HCT116 (cell line): ENCODE results near the gene ROCK2. TPM values are rescaled to one million over a fixed set of nuclear protein-coding genes. Genes with fewer than 3 reads are reported as not detected.

Experiments
- ATAC-seq: fragments of 200-7000 bp; cut with Tn5 transposase; 2 replicates; pipeline ENCODE4 v1.9.1; 2020; ENCODE audit warnings: mild to moderate bottlenecking, moderate library complexity
- BruUV-seq: library from RNA; stranded (reverse); fragments of 400-500 nt; replicated peaks from 2 replicates; lab custom pipeline; 2021; lab: Mats Ljungman, UMichigan
- CTCF ChIA-PET: fragments of 300-600 bp; sonication (Branson Sonifier 250); formaldehyde crosslinking; loops from one replicate; lab custom pipeline; 2021; ENCODE audit warnings: antibody characterized with exemption; lab: Charles Lee
- POLR2A ChIA-PET: fragments of 300-600, 350-600 bp; sonication (Branson Sonifier 250); formaldehyde crosslinking; loops from one replicate; lab custom pipeline; 2021; ENCODE audit warnings: antibody characterized with exemption; lab: Charles Lee
- RAD21 ChIA-PET, 2 experiments: fragments of 300-600 bp; sonication (Branson Sonifier 250); formaldehyde crosslinking; loops; one replicate each; lab custom pipeline; 2023; ENCODE audit warnings: low total read pairs in 2 of 2; ENCODE audit not compliant: uncharacterized antibody in 2 of 2, unreplicated experiment in 2 of 2, low non-redundant PET in 1 of 2; lab: Charles Lee
- DNase-seq: peaks from one replicate; pipeline ENCODE4 v3.0.0-alpha.2; 2010; ENCODE audit warnings: low read depth, low spot score
- H2AFZ ChIP-seq: fragments of 200-600 bp; shearing (Covaris generic), sonication (generic); 2 replicates; pipeline ENCODE4 v1.6.1; 2017; ENCODE audit warnings: low read depth, mixed run types, mixed read lengths, antibody characterized with exemption, low read length; ENCODE audit not compliant: poor library complexity, severe bottlenecking
- H3K27ac ChIP-seq: 2 replicates; pipeline ENCODE4 v1.5.1; 2012; ENCODE audit warnings: low read depth, low read length
- H3K27me3 ChIP-seq: fragments of 200-600 bp; sonication (generic); 2 replicates; pipeline ENCODE4 v1.6.1; 2016; ENCODE audit warnings: mixed run types, low read length, mixed read lengths; ENCODE audit not compliant: insufficient read depth
- H3K36me3 ChIP-seq, 2 experiments: fragments of 200-500 bp in 1 of 2; fragments of 200-600 bp in 1 of 2; sonication (Bioruptor generic) in 1 of 2; sonication (generic) in 1 of 2; 2 replicates each; pipeline versions ENCODE4 v1.5.1 to v1.6.1; 2014 to 2016; ENCODE audit warnings: low read length in 2 of 2, inconsistent platforms in 1 of 2, mixed read lengths in 1 of 2, mixed run types in 1 of 2; ENCODE audit not compliant: insufficient read depth in 2 of 2, control insufficient read depth in 1 of 2
- H3K4me1 ChIP-seq, 2 experiments: fragments of 200-600 bp in 1 of 2; sonication (generic) in 1 of 2; 2 replicates each; pipeline versions ENCODE4 v1.5.1 to v1.6.1; 2012 to 2017; ENCODE audit warnings: low read length in 2 of 2, inconsistent platforms in 1 of 2, mild to moderate bottlenecking in 1 of 2, mixed read lengths in 1 of 2, mixed run types in 1 of 2, moderate library complexity in 1 of 2; ENCODE audit not compliant: insufficient read depth in 2 of 2, control insufficient read depth in 1 of 2
- H3K4me2 ChIP-seq: fragments of 200-600 bp; sonication (generic); 2 replicates; pipeline ENCODE4 v1.6.1; 2017; ENCODE audit warnings: mixed run types, low read length, mixed read lengths
- H3K4me3 ChIP-seq, 2 experiments: fragments of 200-600 bp in 1 of 2; sonication (generic) in 1 of 2; replicated peaks in 1 of 2; 2 replicates each; pipeline ENCODE4 v1.5.1; 2011 to 2016; ENCODE audit warnings: low read length in 2 of 2, control low read depth in 1 of 2, low read depth in 1 of 2, mild to moderate bottlenecking in 1 of 2, mixed read lengths in 1 of 2, mixed run types in 1 of 2
- H3K79me2 ChIP-seq: fragments of 200-600 bp; sonication (generic); 2 replicates; pipeline ENCODE4 v1.6.1; 2017; ENCODE audit warnings: mild to moderate bottlenecking, mixed run types, low read length, moderate library complexity, mixed read lengths; ENCODE audit not compliant: insufficient read depth
- H3K9ac ChIP-seq: fragments of 200-600 bp; sonication (generic); 2 replicates; pipeline ENCODE4 v1.6.1; 2016; ENCODE audit warnings: low read length, mixed read lengths
- H3K9me2 ChIP-seq: fragments of 200-600 bp; sonication (generic), shearing (Covaris generic); 2 replicates; pipeline ENCODE4 v1.6.1; 2017; ENCODE audit warnings: mixed run types, mild to moderate bottlenecking, moderate library complexity; ENCODE audit not compliant: insufficient read depth
- H3K9me3 ChIP-seq, 2 experiments: fragments of 200-500 bp in 1 of 2; fragments of 200-600 bp in 1 of 2; sonication (Bioruptor generic) in 1 of 2; sonication (generic) in 1 of 2; 2 replicates each; pipeline ENCODE4 v1.6.1; 2014 to 2017; ENCODE audit warnings: low read length in 2 of 2, mixed read lengths in 2 of 2, inconsistent platforms in 1 of 2, low read depth in 1 of 2, mild to moderate bottlenecking in 1 of 2, mixed run types in 1 of 2, moderate library complexity in 1 of 2; ENCODE audit not compliant: control insufficient read depth in 1 of 2, insufficient read depth in 1 of 2
- H4K20me1 ChIP-seq: fragments of 200-600 bp; sonication (generic), shearing (Covaris generic); 2 replicates; pipeline ENCODE4 v1.6.1; 2017; ENCODE audit warnings: mixed run types, mild to moderate bottlenecking, moderate library complexity; ENCODE audit not compliant: insufficient read depth
- CBX3 ChIP-seq: IDR thresholded peaks from 2 replicates; pipeline ENCODE4 v1.6.1; 2012; ENCODE audit warnings: low read depth
- CEBPB ChIP-seq: IDR thresholded peaks from 2 replicates; pipeline ENCODE4 v1.6.1; 2012; ENCODE audit warnings: low read depth
- ELF1 ChIP-seq: IDR thresholded peaks from 2 replicates; pipeline ENCODE4 v1.6.1; 2012; ENCODE audit warnings: low read depth, borderline replicate concordance
- EZH2 ChIP-seq: fragments of 200-600 bp; sonication (generic); IDR thresholded peaks from 2 replicates; pipeline ENCODE4 v1.6.1; 2017; ENCODE audit warnings: antibody characterized with exemption, mixed run types
- FOSL1 ChIP-seq: IDR thresholded peaks from 2 replicates; pipeline ENCODE4 v1.6.1; 2012; ENCODE audit warnings: low read depth
- POLR2A ChIP-seq: IDR thresholded peaks from 2 replicates; pipeline ENCODE4 v1.7.0; 2011; ENCODE audit warnings: borderline replicate concordance; ENCODE audit not compliant: insufficient read depth, insufficient read length; ENCODE audit errors: extremely low read depth
- POLR2AphosphoS5 ChIP-seq: IDR thresholded peaks from 2 replicates; pipeline ENCODE4 v1.6.1; 2011; ENCODE audit warnings: mild to moderate bottlenecking, low read depth, low read length, moderate library complexity
- RAD21 ChIP-seq: IDR thresholded peaks from 2 replicates; pipeline ENCODE4 v1.6.1; 2012; ENCODE audit warnings: low read depth, mild to moderate bottlenecking
- SIN3A ChIP-seq: IDR thresholded peaks from 2 replicates; pipeline ENCODE4 v1.6.1; 2012; ENCODE audit warnings: low read depth
- SRF ChIP-seq: IDR thresholded peaks from 2 replicates; pipeline ENCODE4 v1.6.1; 2012; ENCODE audit warnings: low read depth
- TCF7L2 ChIP-seq: IDR thresholded peaks from 2 replicates; pipeline ENCODE4 v1.7.0; 2011; ENCODE audit warnings: borderline replicate concordance, inconsistent platforms; ENCODE audit not compliant: insufficient read depth, insufficient read length; ENCODE audit errors: extremely low read depth
- ZFX ChIP-seq: fragments of 450-650 bp; IDR thresholded peaks from 2 replicates; pipeline ENCODE4 v1.6.1; 2017
- ZNF274 ChIP-seq: fragments of 200-500 bp; sonication (Bioruptor generic); IDR thresholded peaks from 2 replicates; pipeline ENCODE4 v1.6.1; 2014; ENCODE audit warnings: mild to moderate bottlenecking, low read depth, low read length, inconsistent platforms
- intact Hi-C: fragments of 100-400 bp; cut with micrococcal nuclease; formaldehyde crosslinking; loops from 2 replicates; pipeline ENCODE4 v1.10.0; 2022
- total RNA-seq: library from RNA; stranded (reverse); gene quantifications from one replicate; pipeline ENCODE4 v1.2.1, GENCODE V29; 2021; ENCODE audit not compliant: unreplicated experiment
- TF ChIP-seq, protein P1 (sequence below): IDR thresholded peaks from 2 replicates; pipeline ENCODE4 v1.6.1; 2012
- TF ChIP-seq, protein P2 (sequence below), 3 experiments: fragments of 200-600 bp in 1 of 3; sonication (generic) in 1 of 3; IDR thresholded peaks in 2 of 3; conservative IDR thresholded peaks in 1 of 3; 2 replicates each; pipeline ENCODE4 v1.5.1; 2012 to 2017; ENCODE audit warnings: low read depth in 2 of 3, low read length in 2 of 3, antibody characterized with exemption in 1 of 3, borderline replicate concordance in 1 of 3, control low read depth in 1 of 3, mild to moderate bottlenecking in 1 of 3, mixed read lengths in 1 of 3, mixed run types in 1 of 3, moderate library complexity in 1 of 3; ENCODE audit not compliant: insufficient read depth in 1 of 3
- TF ChIP-seq, protein P3 (sequence below): IDR thresholded peaks from 2 replicates; pipeline ENCODE4 v1.6.1; 2012

ROCK2 gene
- total RNA-seq, 1 experiment from 2014 or later: 48.0 TPM

GRCh38 chr2:11390399-11390658 is 45.9 kb upstream of the ROCK2 start:
- TF ChIP-seq, protein P1, sequence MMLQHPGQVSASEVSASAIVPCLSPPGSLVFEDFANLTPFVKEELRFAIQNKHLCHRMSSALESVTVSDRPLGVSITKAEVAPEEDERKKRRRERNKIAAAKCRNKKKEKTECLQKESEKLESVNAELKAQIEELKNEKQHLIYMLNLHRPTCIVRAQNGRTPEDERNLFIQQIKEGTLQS: no peak
- TF ChIP-seq POLR2A (no peak), POLR2AphosphoS5 (no peak), CEBPB (no peak)
- Histone ChIP-seq H4K20me1 (no peaks in the 10 kb centered on the region), H3K4me2 (no peak overlapping the region), H3K27me3 (no peaks in the 10 kb centered on the region), H3K4me3 (no peak overlapping the region), H3K9me3 (no peaks in the 10 kb centered on the region), H3K36me3 (no peaks in the 10 kb centered on the region), H3K9me2 (no peaks in the 10 kb centered on the region), H3K79me2 (no peaks in the 10 kb centered on the region), H3K27ac (no peak overlapping the region), H3K9ac (no peak overlapping the region), H2AFZ (no peak overlapping the region), H3K4me1 (peaks cover 5 to 24% of the 10 kb centered on the region in 2 experiments; a peak in 3 of 4 replicates)
- intact Hi-C loops: no loop called here
- ChIA-PET POLR2A (no interaction called here), RAD21 (no interaction called here), CTCF (interaction anchor here (0.5 to 1.9 kb wide), 2 partner anchors 21 to 581 kb away, joined by 4 to 7 read pairs; no protein-coding TSS in a partner anchor)
- ATAC-seq (no peak), DNase-seq (no peak)
- no TSS peak for BruUV-seq

DNA sequence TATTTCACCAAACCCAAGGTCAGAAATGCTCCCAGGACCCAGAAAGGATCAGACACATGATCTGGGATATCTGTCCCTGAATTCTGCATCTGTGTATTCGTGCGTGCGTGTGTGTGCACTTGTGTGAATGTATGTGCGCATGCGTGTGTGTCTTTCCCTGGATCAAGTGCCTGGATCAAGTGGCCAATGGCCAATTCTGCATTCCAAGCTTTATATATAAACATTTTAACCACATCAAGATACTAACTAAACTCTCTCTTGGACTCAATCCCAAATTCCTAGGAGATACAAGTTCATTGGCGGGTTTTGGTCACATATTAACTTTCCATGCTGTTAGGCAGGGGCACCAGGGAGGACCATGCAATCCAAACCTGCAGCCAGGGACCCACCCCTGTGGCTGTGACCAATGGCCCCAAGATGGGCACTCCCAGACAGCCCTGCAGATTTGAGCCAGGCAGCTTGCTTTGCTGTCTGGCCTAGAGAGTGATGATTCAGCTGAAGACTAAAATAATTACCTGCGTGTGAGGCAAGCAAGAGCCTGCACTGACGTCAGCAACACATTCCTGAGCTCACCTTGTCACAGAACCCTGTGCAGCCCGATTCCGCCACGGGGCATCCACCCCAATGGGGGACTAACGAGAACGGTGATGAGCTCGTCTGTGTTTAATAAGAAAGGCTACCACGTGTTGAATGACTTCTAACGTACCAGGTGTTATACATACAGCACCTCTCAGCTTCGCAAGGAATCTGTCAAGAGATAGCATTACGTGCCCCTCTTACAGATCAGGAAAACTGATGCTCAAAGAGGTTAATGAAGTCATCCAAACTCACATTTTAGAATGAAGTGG is 45.3 kb upstream of the ROCK2 start:
- H3K27ac ChIP-seq: no peak overlapping the region
- TF ChIP-seq POLR2A: no peak
- TF ChIP-seq EZH2: no peak
- TF ChIP-seq, protein P2, sequence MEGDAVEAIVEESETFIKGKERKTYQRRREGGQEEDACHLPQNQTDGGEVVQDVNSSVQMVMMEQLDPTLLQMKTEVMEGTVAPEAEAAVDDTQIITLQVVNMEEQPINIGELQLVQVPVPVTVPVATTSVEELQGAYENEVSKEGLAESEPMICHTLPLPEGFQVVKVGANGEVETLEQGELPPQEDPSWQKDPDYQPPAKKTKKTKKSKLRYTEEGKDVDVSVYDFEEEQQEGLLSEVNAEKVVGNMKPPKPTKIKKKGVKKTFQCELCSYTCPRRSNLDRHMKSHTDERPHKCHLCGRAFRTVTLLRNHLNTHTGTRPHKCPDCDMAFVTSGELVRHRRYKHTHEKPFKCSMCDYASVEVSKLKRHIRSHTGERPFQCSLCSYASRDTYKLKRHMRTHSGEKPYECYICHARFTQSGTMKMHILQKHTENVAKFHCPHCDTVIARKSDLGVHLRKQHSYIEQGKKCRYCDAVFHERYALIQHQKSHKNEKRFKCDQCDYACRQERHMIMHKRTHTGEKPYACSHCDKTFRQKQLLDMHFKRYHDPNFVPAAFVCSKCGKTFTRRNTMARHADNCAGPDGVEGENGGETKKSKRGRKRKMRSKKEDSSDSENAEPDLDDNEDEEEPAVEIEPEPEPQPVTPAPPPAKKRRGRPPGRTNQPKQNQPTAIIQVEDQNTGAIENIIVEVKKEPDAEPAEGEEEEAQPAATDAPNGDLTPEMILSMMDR (IDR thresholded peaks at IDR 0.05 in 2 of 3, conservative IDR thresholded peaks at IDR 0.05 in 1 of 3; ENCODE audit: borderline replicate concordance in 1 of 3, insufficient read depth in 1 of 3, low read depth in 2 of 3, low read length in 2 of 3): no peak
- TF ChIP-seq TCF7L2: no peak
- no peak for TF ChIP-seq CBX3
- TF ChIP-seq SIN3A: no peak
- no peak for TF ChIP-seq CEBPB
- no peak for TF ChIP-seq RAD21
- TF ChIP-seq FOSL1: no peak
- no peak for TF ChIP-seq ZNF274
- TF ChIP-seq, protein P3, sequence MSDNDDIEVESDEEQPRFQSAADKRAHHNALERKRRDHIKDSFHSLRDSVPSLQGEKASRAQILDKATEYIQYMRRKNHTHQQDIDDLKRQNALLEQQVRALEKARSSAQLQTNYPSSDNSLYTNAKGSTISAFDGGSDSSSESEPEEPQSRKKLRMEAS: no peak
- TF ChIP-seq SRF: no peak
- TF ChIP-seq ZFX: no peak
- no peak for TF ChIP-seq ELF1
- no peak overlapping the region for H2AFZ ChIP-seq
- intact Hi-C loops: no loop called here
- ChIA-PET CTCF (interaction anchor here (0.5 to 1.9 kb wide), 2 partner anchors 22 to 581 kb away, joined by 4 to 7 read pairs; no protein-coding TSS in a partner anchor), POLR2A (no interaction called here), RAD21 (no interaction called here)
- no peak overlapping the region for H3K4me2 ChIP-seq
- H3K27me3 ChIP-seq: no peaks in the 10 kb centered on the region
- no peaks in the 10 kb centered on the region for H3K36me3 ChIP-seq
- H3K4me3 ChIP-seq: no peak overlapping the region
- H3K9me3 ChIP-seq: no peaks in the 10 kb centered on the region
- H3K9ac ChIP-seq: no peak overlapping the region
- no TSS peak for BruUV-seq
- H3K9me2 ChIP-seq: no peaks in the 10 kb centered on the region
- DNase-seq (no peak), ATAC-seq (peak; percentile 39; the same call in 1 of the 2 replicates)
- no peaks in the 10 kb centered on the region for H4K20me1 ChIP-seq
- peaks cover 5 to 24% of the 10 kb centered on the region in 2 experiments; a peak in 3 of 4 replicates for H3K4me1 ChIP-seq
- H3K79me2 ChIP-seq: no peaks in the 10 kb centered on the region
